ENCODE data around the gene NFIC.
A peak's percentile ranks its signal among the peaks of the same experiment; 100 is the strongest.

Gene NFIC

DNA sequence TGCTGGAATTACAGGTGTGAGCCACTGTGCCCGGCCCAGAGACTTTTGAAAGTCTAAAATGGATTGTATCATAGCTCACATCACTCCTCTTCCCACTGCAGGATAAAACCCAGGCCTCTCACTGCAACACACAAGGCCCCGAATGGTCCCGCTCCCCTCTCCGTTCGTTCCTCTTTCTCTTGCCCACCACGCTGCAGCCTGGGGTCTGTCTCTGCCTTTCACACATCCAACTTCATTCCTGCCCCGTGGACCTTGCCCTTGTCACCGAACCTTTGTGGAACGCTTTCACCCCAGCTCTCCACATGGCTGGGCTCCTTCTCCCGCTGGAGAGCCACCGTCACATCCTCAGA lies 42.6 kb downstream of the NFIC start:
- H3K36me3 Mint-ChIP-seq (ENCODE audit: low read depth): no peaks in the 10 kb centered on the region
- no peak for DNase-seq
- H3K4me1 Mint-ChIP-seq: peaks cover 30% of the 10 kb centered on the region
- TF ChIP-seq CTCF (IDR thresholded peaks at IDR 0.05): no peak
- H3K27me3 Mint-ChIP-seq (ENCODE audit: low read depth, poor library complexity): peaks cover 14% of the 10 kb centered on the region
- H3K4me3 Mint-ChIP-seq: no peak overlapping the region
- no peaks in the 10 kb centered on the region for H3K9me3 Mint-ChIP-seq
- peak overlapping the region; percentile 8 for H3K27ac Mint-ChIP-seq

DNA sequence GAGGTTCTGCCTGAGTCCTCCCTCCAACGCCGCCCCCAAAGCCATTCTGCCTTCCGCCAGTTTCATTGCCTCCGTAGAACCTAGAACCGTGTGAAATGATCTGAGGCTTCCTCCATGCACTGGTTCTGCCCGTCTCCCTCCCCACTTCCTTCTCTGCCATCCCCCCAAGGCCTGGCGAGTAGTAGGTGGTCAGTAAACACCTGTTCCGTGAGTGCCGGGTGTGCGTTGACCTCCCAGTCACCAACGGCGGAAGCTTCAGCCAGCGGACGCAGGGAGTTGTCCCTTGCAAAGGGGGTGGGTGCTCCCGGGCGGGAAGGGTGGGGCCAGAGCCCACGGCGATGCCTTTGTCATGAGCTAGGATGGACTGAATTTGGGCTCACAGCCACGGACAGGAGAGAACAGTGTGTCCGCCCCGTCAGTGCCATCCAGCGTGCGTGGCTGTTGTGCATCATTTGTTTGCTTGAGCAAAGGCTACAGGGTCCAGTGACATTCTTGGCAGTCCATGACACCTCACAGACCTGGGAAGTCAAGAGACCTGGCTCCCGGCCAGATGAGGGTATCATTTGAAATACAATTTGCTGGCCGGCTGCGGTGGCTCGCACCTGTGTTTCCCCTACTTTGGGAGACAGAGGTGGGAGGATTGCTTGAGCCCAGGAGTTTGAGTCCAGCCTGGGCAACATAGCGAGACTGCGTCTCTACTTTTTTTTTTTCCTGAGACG lies 43.1 kb downstream of the NFIC start:
- Mint-ChIP-seq H3K4me3 (no peak overlapping the region), H3K4me1 (peaks cover 32% of the 10 kb centered on the region), H3K27ac (peak overlapping the region; percentile 8), H3K9me3 (no peaks in the 10 kb centered on the region), H3K27me3 (ENCODE audit: low read depth, poor library complexity) (peaks cover 14% of the 10 kb centered on the region), H3K36me3 (ENCODE audit: low read depth) (no peaks in the 10 kb centered on the region)
- TF ChIP-seq CTCF (IDR thresholded peaks at IDR 0.05): no peak
- DNase-seq: no peak

DNA sequence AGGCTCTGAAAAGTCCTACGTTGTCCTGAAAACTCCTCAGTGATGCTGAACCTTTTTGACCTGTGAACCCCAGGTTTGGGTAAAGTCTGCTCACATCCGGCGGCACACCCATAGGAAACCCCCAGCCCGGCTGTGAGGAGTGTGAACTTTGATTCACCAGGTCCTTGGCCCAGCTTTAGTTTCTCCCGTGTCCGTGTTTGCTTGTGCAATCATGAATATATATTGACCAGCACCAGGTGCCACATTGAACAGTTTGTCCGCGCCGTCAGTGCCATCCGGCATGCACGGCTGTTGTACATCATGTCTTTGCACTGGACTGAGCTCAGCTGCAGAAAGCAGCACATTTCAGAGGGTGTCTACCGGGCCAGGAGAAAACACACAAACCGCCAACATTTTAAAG lies 45.3 kb downstream of the NFIC start:
- Mint-ChIP-seq H3K4me1 (peaks cover 32% of the 10 kb centered on the region), H3K4me3 (no peak overlapping the region), H3K27me3 (ENCODE audit: low read depth, poor library complexity) (peaks cover 11% of the 10 kb centered on the region), H3K27ac (no peak overlapping the region), H3K36me3 (ENCODE audit: low read depth) (no peaks in the 10 kb centered on the region), H3K9me3 (no peaks in the 10 kb centered on the region)
- no peak for TF ChIP-seq CTCF (IDR thresholded peaks at IDR 0.05)
- DNase-seq: no peak

GRCh38 chr19:3412066-3412465 lies 45.7 kb downstream of the NFIC start:
- no peak for TF ChIP-seq CTCF (IDR thresholded peaks at IDR 0.05)
- Mint-ChIP-seq H3K27me3 (ENCODE audit: low read depth, poor library complexity) (peaks cover 11% of the 10 kb centered on the region), H3K4me3 (no peak overlapping the region), H3K9me3 (no peaks in the 10 kb centered on the region), H3K27ac (no peak overlapping the region), H3K36me3 (ENCODE audit: low read depth) (no peaks in the 10 kb centered on the region), H3K4me1 (peaks cover 32% of the 10 kb centered on the region)
- no peak for DNase-seq

DNA sequence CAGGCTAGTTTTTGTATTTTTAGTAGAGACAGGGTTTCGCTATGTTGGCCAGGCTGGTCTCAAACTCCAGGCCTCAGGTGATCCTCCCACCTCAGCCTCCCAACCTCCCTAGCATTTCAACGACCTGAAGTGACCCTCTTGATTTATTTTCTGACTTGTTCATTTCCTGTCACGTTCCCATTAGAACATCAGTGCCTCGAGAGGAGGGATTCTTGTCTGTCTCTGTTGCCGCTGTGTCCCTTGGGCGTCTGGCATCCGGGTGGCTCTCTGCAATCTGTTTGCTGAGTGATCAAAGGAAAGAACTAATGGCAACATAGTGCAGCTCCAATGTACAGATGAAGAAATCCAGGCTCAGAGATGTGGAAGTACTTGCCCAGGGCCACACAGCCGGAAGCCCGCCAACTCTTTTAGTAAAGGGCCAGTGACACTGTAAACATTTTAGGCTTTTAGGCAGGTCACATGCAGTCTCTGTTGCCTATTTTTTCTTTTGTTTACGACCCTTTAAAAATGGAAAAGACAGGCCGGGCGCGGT lies 47.5 kb downstream of the NFIC start:
- DNase-seq: no peak
- no peak overlapping the region for H3K27ac Mint-ChIP-seq
- H3K9me3 Mint-ChIP-seq: no peaks in the 10 kb centered on the region
- H3K36me3 Mint-ChIP-seq (ENCODE audit: low read depth): no peaks in the 10 kb centered on the region
- H3K4me1 Mint-ChIP-seq: peaks cover 27% of the 10 kb centered on the region
- TF ChIP-seq CTCF (IDR thresholded peaks at IDR 0.05): no peak
- H3K27me3 Mint-ChIP-seq (ENCODE audit: low read depth, poor library complexity): peaks cover 11% of the 10 kb centered on the region
- H3K4me3 Mint-ChIP-seq: no peak overlapping the region

DNA sequence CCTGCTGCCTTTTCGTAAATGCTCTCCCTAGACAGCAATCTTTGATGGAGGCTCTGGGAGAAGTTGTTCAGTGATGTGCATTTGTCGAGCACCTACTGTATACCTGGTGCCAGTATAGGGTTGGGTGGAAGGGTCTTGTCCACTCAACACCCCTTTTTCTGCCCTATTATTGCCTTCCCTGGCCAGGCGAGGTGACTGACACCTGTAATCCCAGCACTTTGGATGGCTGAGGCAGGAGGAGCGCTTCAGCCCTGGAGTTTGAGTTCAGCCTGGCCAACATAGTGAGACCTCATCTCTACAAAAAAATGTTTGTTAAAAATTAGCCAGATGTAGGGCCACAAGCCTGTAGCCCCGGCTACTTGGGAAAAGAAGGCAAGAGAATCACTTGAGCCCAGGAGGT lies 49.3 kb downstream of the NFIC start:
- no peak for DNase-seq
- Mint-ChIP-seq H3K27me3 (ENCODE audit: low read depth, poor library complexity) (peaks cover 11% of the 10 kb centered on the region), H3K27ac (no peak overlapping the region), H3K9me3 (no peaks in the 10 kb centered on the region), H3K4me1 (peaks cover 15% of the 10 kb centered on the region), H3K4me3 (no peak overlapping the region), H3K36me3 (ENCODE audit: low read depth) (no peaks in the 10 kb centered on the region)
- no peak for TF ChIP-seq CTCF (IDR thresholded peaks at IDR 0.05)
